GM19099 (cell line): ENCODE results near the gene COA6.

Source experiments
- POLR2A ChIP-seq: IDR thresholded peaks from 3 replicates; pipeline ENCODE4 v1.6.1; 2011; ENCODE audit warnings: low read depth; ENCODE audit not compliant: insufficient read length; ENCODE audit errors: extremely low read depth

The COA6 gene

DNA sequence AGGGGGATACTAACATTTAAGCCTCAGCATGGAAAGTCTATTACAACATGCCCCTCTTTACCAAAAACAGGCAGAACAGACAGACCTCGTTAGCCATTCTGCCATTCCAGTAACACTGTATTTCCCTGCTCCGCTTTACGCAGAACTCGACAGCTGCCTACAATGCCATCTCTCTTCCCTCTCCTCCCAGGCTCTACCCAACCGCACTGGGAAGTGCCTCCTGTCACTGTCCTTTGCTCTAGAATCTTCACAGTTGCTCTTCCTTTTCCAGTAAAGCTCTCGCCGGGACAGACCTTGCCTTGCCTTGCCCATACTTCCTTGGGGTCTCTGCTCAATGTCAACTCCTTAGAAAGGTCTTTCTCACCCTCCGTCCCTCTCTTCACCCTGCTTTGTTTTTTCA is 22.8 kb downstream of the COA6 start:
- TF ChIP-seq POLR2A: no peak

DNA sequence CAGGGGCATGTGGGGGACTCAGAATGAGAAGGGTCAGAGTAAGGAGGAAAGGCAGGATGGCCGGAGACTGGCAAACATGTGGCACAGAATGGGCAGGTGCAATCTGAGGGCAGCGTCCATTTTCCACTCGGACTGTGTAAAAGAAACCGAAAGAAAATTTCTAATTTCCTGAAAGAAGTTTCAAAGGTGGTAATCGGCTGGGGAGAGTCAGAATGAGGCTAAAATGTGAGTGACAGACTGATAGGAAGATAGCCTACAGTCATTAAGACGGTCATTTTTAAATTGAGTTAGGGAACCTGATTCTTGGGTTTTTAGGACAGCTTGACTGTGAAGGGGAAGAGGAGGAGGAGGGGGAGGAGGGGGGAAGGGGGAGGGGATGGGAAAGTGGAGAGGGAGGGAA is 23.6 kb downstream of the COA6 start:
- TF ChIP-seq POLR2A: no peak

DNA sequence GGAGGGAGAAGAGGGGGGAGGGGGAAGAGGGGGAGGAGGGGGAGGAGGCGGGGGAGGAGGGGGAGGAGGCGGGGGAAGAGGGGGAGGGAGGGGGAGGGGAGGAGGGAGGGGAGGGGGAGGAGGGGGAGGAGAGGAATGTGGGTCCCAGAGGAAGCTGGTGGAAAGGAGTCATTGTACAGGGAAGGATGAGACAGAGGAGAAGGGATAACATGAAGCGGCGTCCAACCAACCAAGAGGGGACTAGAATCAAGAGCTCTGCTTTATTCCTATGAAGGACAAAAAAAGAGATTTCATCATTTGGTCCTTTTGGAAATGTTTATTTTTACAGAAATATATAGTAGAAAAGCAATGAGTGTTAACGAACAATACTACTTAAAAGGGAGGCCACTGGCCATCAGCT is 24.5 kb downstream of the COA6 start:
- no peak for TF ChIP-seq POLR2A

DNA sequence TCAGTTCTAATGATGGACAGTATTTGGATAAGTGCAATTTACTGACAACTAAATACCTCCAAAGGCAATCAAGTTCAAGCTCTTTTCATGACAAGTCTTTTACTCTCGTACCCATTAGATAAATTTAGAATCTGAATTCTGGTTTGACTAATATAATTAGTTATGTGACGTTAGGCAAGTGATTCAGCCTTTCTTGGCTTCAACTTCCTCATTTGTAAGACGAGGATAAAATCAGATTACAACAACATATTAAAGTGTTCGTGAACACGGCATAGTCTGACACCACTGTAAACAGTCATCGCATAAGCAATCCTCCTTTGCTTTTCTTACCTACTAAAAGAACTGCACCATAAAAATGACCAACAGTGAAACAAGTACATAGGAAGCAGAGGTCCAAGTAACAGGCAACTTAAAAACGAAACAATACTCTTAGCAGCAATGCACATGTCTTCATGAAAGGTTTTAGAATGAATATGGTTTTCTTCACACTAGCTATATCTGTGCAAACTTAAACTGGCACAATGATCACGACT is 25.7 kb downstream of the COA6 start:
- no peak for TF ChIP-seq POLR2A

DNA sequence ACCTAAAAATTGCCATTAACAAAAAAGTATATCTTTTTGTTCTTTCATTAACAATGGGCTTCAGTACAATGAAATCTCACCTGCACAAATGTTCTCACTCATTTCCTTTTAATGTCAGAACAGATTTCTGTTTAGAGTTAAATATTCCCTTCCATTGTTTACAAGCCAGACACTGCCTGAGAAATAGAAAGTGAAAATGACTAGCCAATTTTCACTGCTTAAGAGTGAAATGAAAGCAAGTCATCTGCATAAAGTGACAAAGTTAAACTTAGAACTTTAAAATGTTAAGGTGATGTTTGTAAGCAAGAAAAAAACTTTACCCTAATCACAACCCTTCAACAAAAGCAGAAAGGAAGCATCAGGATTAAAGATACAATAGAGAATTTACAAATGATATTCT is 27.5 kb downstream of the COA6 start:
- TF ChIP-seq POLR2A: no peak

DNA sequence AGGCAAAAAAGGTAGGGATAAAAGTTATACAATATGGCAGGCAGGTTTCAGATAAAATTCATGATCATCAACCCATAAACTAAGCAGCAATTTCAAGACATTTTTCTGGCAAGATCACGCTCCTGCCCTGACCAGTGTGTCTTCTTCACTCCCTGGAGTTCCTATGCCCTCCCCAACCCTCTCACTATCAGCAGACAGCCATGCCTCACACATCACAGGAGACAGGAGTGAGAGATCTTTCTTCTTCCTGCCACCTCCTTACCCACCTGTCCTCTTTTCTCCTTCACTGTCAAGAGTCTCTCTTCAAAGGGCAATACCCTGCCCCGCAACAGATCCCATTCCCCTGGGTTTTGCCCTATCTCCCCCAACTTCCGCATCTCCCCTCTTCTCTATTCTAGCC is 28.4 kb downstream of the COA6 start:
- no peak for TF ChIP-seq POLR2A

DNA sequence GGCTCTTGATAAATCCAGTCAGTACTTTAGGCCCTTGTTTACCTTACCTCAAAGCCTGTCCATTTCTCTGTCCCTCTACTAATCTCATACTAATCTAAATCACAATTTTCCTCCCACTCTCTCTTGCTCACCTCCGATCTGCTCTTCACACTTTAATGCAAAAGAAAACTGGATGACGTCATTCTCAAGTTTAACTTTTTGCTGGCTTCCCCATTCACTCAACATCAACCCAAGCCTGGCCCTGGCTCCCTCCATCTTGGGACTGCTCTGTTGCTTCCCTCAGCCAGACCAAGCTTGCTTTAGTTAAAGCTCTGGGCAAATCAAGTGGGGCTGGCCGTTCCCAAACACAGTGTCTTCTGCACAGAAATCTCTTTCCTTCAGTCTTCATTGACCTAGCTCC is 29.7 kb downstream of the COA6 start:
- no peak for TF ChIP-seq POLR2A

DNA sequence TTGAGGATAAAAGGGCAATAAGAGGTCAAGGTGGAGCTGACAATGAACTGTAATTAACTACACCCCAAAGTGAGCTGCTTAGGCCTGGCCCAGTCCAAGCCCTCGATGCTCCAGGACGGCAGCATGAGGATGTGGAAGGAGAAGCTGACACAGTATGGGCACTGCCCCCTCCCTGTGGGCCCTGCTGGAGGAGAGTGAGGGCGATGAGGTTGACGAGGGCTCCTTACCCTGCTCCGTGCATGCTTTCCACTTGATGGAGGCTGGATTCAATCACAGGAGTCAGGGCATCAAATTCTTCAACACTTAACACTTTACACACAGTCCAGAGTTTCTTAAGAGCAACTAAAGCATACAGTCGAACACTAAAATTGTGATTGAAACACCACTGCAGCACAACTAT is 32.4 kb downstream of the COA6 start:
- no peak for TF ChIP-seq POLR2A

DNA sequence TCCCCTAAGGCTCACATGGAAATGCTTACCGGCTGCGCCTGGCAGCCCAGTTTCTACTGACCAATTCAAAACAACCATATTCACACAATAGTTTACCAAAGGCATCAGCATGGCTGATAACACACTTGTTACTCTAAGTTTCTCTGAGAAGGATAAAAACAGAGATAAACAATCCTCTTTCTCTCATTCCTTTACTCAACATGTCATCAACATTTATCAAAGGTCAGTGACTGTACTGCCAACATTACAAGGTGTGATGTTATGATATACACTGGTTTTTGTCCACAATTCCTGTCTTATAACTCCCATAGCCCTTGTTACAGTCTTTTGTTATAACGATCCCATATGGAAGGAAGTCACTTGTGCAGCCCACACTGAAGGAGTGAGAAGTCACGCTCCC is 33.6 kb downstream of the COA6 start:
- TF ChIP-seq POLR2A: no peak

DNA sequence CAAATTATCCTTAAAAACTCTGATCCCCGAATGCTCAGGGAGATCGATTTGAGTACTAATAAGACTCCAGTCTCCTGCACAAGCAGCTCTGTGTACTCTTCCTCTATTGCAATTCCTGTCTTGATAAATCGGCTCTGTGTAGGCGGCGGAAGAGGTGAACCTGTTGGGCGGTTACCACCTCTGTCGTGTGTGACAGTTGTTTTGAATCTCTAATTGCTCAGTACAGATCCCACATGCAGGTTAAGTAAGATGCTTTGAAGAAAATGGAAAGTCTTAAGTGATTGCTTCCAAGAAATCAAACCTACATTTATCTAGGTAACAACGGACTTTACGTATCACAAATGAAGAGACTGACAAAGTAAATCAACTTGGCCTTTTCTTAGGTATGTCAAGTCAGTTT is 35.5 kb downstream of the COA6 start:
- no peak for TF ChIP-seq POLR2A

DNA sequence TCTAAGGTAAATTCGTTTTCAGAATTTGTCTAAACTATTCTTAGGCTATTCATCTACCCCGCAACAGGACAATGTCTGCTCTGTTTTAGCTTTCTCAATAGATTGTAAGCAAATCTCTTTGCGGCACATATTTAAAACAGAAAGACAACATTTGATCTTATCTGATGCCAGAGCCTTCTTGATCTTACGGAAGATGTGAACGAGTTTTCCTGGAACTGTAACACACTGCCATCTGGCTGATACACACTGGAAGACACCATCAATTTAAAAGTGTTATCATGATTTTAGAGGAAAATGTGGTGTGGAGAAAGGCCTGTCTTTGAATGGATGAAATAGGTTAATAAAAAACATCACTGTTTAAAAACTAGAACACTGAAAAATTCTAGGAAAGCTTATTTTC is 36.1 kb downstream of the COA6 start:
- TF ChIP-seq POLR2A: no peak

DNA sequence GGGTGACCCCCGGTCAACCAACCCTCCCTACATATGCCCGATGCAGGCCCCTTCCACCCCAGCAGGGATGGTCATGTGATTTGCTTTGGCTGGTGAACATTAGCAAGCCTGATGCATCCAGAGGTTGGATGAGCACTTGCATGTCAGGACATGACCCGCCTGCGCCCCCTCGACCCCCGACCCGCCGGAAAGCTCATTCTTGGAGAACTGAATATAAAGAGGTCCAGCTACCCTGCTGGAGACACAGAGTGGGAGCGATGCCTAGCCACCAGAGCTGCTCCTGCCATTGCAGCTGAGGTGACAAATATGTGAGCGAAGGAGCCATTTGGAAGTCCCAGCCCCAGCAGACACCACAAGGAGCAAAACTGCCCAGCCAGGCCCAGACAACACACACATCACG is 39.6 kb downstream of the COA6 start:
- TF ChIP-seq POLR2A: no peak

DNA sequence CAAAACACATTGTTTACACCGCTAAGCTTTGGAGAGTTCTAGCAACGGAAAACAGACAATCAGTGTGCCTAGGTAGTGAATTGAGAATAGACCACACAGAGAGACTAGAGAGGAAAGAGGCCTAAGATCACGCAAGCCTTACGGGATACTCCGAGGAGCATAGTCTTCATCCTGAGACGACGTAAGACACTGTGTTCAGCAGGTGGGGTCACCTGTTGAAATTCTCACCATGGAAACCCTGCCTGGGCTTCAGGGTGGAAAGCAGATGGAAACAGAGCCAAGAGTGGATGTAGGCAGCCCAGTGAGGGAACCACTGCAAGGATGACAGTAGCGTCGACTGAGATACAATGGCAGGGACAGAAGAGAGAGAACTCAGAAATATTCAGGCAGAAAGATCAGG is 40.2 kb downstream of the COA6 start:
- no peak for TF ChIP-seq POLR2A

DNA sequence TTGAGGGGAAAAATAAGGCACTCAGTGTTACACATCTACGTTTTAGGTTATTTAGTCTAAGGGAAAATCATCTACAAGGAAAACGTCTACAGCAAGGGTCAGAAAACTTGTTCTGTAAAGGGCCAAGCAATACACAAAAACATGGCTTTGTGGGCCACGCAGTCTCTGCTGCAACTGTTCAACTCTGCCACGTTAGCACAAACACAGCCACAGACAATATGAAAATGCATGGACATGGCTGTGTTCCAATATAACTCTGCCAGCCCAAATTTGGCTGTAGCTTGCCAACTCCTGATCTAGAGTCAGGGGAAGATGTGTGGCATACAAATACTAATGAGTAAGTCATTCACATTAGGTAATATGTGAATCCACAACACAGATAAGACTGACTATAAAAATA is 40.7 kb downstream of the COA6 start:
- TF ChIP-seq POLR2A: no peak

DNA sequence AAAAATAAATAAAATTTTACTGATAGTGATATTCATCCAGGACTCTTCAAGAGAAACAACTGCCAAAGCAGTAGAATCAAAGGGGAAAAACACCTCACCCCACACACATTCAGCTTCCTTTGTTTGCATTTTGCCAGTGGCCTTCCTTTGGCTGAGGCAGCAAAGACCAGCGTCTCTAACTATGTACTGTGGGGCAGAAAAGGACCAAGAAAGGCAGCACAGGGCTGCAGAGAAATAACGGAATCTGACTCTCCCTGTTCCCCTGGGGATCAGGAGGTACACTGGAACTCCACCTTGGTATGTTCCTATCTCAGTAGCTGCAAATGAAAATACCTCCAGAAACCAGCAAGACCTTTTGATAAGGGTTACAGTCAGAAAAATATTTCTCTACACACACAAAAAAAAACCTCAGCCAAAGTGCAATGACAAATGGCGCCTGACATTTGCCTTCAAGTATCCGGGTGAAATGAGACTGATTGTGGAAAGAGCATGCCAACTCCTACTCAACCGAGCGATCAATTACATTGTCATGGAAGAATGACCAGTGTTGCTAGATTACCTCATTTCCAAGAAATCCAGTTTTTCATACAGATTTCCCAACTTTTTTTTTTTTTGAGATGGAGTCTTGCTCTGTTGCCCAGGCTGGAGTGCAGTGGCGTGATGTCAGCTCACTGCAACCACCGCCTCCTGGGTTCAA is 54.8 kb downstream of the COA6 start:
- TF ChIP-seq POLR2A: no peak

DNA sequence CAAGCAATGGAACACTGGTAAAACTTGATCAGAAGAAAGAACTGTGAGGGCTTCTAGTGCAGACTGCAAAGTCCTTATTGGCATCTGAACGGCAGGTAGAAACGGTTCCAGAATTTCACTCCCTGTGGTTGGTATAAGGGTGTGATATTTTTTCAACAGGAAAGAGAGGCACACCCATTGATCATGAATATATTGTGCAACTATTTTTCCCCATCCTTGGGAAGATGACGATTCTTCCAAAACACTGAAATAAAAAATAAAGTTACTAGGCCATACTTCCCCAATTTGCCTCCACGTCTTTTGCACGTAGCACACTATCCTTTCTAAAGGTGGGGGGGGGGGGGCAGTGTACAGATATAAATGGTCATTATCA is 56.2 kb downstream of the COA6 start:
- no peak for TF ChIP-seq POLR2A

DNA sequence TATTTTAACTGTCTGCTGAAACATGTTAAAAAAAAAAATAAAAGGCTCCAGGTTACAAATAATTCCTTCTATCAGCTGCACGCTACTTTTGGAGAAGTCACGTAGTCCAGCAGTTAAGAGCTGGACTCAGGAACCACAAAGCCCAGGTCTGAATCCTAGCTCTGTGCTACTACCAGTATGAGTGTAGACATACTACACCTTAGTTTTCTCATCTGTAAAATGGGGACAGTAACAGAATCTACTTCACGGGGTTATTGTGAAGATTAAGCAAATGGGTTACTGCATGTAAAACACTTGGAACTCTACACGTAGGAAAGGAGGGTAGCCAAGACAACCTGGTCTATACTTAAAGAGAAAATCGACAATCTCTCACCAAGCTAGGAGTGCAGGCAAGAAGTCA is 57.4 kb downstream of the COA6 start:
- no peak for TF ChIP-seq POLR2A

DNA sequence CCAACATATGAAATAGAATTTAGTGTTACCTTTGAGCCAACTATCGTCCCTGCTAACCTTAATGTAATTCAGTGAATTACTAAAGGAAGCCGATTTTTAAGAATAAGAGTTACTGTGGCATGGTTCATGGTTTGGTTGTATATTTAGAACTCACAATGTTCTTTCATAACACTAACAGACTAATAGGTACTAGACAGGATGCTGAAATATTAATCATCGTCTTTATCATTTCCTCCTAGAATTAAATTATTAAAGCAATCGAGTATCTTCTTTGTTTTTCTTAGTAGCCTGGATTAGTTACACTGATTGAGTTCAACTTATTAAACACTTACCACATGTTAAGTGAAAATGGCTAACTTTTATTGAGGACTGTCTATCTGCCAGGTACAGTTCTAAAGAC is 58.0 kb downstream of the COA6 start:
- no peak for TF ChIP-seq POLR2A

DNA sequence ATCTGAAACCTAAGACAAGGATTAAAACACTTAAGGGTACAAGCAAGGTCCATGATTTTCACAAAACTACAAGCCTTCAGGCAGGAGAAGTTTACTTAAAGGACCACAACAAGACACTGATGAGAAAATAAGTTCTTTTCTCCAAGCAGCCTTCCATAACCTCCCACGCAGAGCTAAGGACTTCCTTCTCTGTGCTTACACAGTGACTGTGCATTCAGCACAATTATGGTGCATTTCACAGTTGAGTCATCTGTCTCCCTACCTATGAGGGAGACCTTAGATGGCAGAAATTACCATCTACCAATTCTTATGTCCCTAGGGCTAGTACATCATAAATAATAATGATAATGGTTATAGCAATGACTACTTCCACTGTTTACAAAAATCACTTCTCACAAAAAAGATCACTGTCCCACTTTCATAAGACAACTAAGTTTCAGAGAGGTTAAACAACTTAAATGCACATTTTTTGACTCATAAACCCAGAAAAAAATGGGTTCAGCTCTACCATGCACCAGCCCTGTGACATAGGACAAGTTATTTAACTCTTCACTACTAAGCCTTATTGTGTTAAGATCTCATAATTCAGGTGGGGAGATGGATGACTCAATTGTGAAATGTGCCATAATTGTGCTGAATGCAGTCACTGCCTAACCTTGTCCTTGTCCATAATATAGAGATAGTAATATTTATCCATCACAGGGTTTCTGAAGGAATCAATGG is 60.5 kb downstream of the COA6 start:
- no peak for TF ChIP-seq POLR2A
